Endothelial cell of umbilical vein (primary cell): ENCODE results near the gene DKK3. TPM values are rescaled to one million over a fixed set of nuclear protein-coding genes. Genes with fewer than 3 reads are reported as not detected.

Experiments
- BruUV-seq: library from RNA; stranded (reverse); fragments of 400-500 nt; replicated peaks from 2 replicates; lab custom pipeline; 2021; lab: Mats Ljungman, UMichigan
- CTCF ChIA-PET: fragments of 300-600, 350-600 bp; sonication (Branson Sonifier 250); formaldehyde crosslinking; loops from one replicate; lab custom pipeline; 2021; ENCODE audit warnings: antibody characterized with exemption, inconsistent platforms; lab: Charles Lee
- POLR2A ChIA-PET: fragments of 300-600, 350-600 bp; sonication (Branson Sonifier 250); formaldehyde crosslinking; loops from one replicate; lab custom pipeline; 2021; ENCODE audit warnings: antibody characterized with exemption, inconsistent platforms; lab: Charles Lee
- DNase-seq: peaks from one replicate; pipeline ENCODE4 v3.0.0-alpha.2; 2011; ENCODE audit warnings: low read depth, low spot score
- FAIRE-seq: peaks from 2 replicates; lab custom pipeline; 2011; peaks lifted over from hg19 to GRCh38; lab: Jason Lieb, UNC
- H2AFZ ChIP-seq: 2 replicates; pipeline ENCODE4 v1.6.0; 2012; ENCODE audit warnings: low read depth, low read length, control low read depth, inconsistent platforms
- H3K27ac ChIP-seq: 2 replicates; pipeline ENCODE4 v1.5.1; 2011; ENCODE audit warnings: low read depth, mild to moderate bottlenecking, control low read depth, low read length, moderate library complexity; ENCODE audit not compliant: insufficient read depth
- H3K27me3 ChIP-seq, 2 experiments: 2 replicates each; pipeline versions ENCODE4 v1.6.0 to v1.6.1; 2011; ENCODE audit warnings: low read length in 2 of 2, mixed read lengths in 1 of 2; ENCODE audit not compliant: control insufficient read depth in 2 of 2, insufficient read depth in 2 of 2
- H3K36me3 ChIP-seq, 2 experiments: 2 replicates in 1 of 2; 3 replicates in 1 of 2; pipeline ENCODE4 v1.5.1; 2011; ENCODE audit warnings: low read length in 2 of 2, mild to moderate bottlenecking in 1 of 2, moderate library complexity in 1 of 2; ENCODE audit not compliant: control insufficient read depth in 2 of 2, insufficient read depth in 2 of 2; ENCODE audit errors: extremely low read depth in 1 of 2
- H3K4me1 ChIP-seq: 3 replicates; pipeline ENCODE4 v1.5.1; 2011; ENCODE audit warnings: mild to moderate bottlenecking, low read length; ENCODE audit not compliant: control insufficient read depth, insufficient read depth; ENCODE audit errors: extremely low read depth
- H3K4me2 ChIP-seq: 2 replicates; pipeline ENCODE4 v1.6.1; 2011; ENCODE audit warnings: low read length, control low read depth, mixed read lengths; ENCODE audit not compliant: insufficient read depth
- H3K4me3 ChIP-seq, 3 experiments: fragments of 200-600 bp in 1 of 3; sonication (generic), shearing (Covaris generic) in 1 of 3; replicated peaks in 1 of 3; 2 replicates each; pipeline ENCODE4 v1.5.1; 2011 to 2016; ENCODE audit warnings: control low read depth in 3 of 3, low read length in 3 of 3, mild to moderate bottlenecking in 2 of 3, inconsistent platforms in 1 of 3, low read depth in 1 of 3, moderate library complexity in 1 of 3; ENCODE audit not compliant: insufficient read depth in 1 of 3
- H3K79me2 ChIP-seq: 2 replicates; pipeline ENCODE4 v1.6.0; 2012; ENCODE audit warnings: low read length, inconsistent platforms; ENCODE audit not compliant: control insufficient read depth, insufficient read depth
- H3K9ac ChIP-seq: replicated peaks from 2 replicates; pipeline ENCODE3; 2011; ENCODE audit warnings: low read length, control low read depth; ENCODE audit not compliant: insufficient read depth; ENCODE audit errors: extremely low read depth
- H3K9me1 ChIP-seq: replicated peaks from 3 replicates; pipeline ENCODE4 v1.6.0; 2011; ENCODE audit warnings: mild to moderate bottlenecking, low read length; ENCODE audit not compliant: control insufficient read depth, insufficient read depth; ENCODE audit errors: extremely low read depth
- H3K9me3 ChIP-seq: replicated peaks from 2 replicates; pipeline ENCODE4 v1.5.1; 2012; ENCODE audit warnings: low read length, inconsistent platforms; ENCODE audit not compliant: control insufficient read depth, insufficient read depth
- H4K20me1 ChIP-seq: replicated peaks from 2 replicates; pipeline ENCODE3; 2011; ENCODE audit warnings: mild to moderate bottlenecking, low read length; ENCODE audit not compliant: control insufficient read depth, insufficient read depth; ENCODE audit errors: extremely low read depth
- FOS ChIP-seq: IDR thresholded peaks from 2 replicates; pipeline ENCODE4 v1.6.1; 2011; ENCODE audit warnings: mild to moderate bottlenecking, low read length, moderate library complexity, borderline replicate concordance; ENCODE audit not compliant: insufficient read depth
- GATA2 ChIP-seq: IDR thresholded peaks from 2 replicates; pipeline ENCODE4 v1.7.0; 2011; ENCODE audit warnings: low read depth, mild to moderate bottlenecking, moderate library complexity, mixed read lengths, low read length; ENCODE audit not compliant: insufficient read length, insufficient read depth
- JUN ChIP-seq: IDR thresholded peaks from 2 replicates; pipeline ENCODE4 v1.6.1; 2011; ENCODE audit warnings: borderline replicate concordance, low read depth; ENCODE audit not compliant: insufficient read length, insufficient read depth
- MAX ChIP-seq: IDR thresholded peaks from 2 replicates; pipeline ENCODE4 v1.6.1; 2011; ENCODE audit not compliant: insufficient read depth, insufficient read length
- MYC ChIP-seq: IDR thresholded peaks from one replicate; pipeline ENCODE4 v1.6.1; 2011; ENCODE audit warnings: mild to moderate bottlenecking, low read depth, low read length
- POLR2A ChIP-seq: IDR thresholded peaks from 2 replicates; pipeline ENCODE4 v1.6.1; 2012; ENCODE audit warnings: low read depth, mild to moderate bottlenecking, control low read depth, low read length
- POLR2AphosphoS5 ChIP-seq: IDR thresholded peaks from 2 replicates; pipeline ENCODE4 v1.6.1; 2012; ENCODE audit warnings: low read depth, mild to moderate bottlenecking, control low read depth, low read length, moderate library complexity; ENCODE audit not compliant: insufficient read depth
- dilution Hi-C: fragments of 300-500 bp; cut with MboI; formaldehyde crosslinking; loops from one replicate; pipeline ENCODE4 v1.15.0; 2019; ENCODE audit warnings: low sequenced_read_pairs; ENCODE audit not compliant: extremely low pct_ligation_motif_present
- intact Hi-C: fragments of 100-400 bp; cut with micrococcal nuclease; formaldehyde crosslinking; loops from one replicate; pipeline ENCODE4 v1.10.0; 2022
- polyA plus RNA-seq, 4 experiments: library from polyadenylated mRNA; depleted of rRNA in 3 of 4; stranded (reverse) in 3 of 4; unstranded in 1 of 4; fragments of >200 nt; gene quantifications; 2 replicates each; pipeline versions ENCODE4 v1.2.1 to v1.2.3, GENCODE V29; 2011 to 2012; ENCODE audit warnings: missing spikeins in 1 of 4
- total RNA-seq: library from RNA; stranded (reverse); gene quantifications from 2 replicates; pipeline ENCODE4 v1.2.3, GENCODE V29; 2021
- TF ChIP-seq, protein P1 (sequence below), 2 donors: IDR thresholded peaks; 1 replicate in 1 of 2; 2 replicates in 1 of 2; pipeline ENCODE4 v1.5.1; 2011; ENCODE audit warnings: low read length in 2 of 2, mild to moderate bottlenecking in 2 of 2, moderate library complexity in 2 of 2, control low read depth in 1 of 2, inconsistent platforms in 1 of 2, low read depth in 1 of 2; ENCODE audit not compliant: insufficient read depth in 1 of 2; ENCODE audit errors: extremely low read depth in 1 of 2

DKK3 gene
- total and polyA plus RNA-seq, 2 donors (not counting 3 experiments of a cell fraction or from before 2014, with no cell fraction given): 131 to 335 TPM

DNA sequence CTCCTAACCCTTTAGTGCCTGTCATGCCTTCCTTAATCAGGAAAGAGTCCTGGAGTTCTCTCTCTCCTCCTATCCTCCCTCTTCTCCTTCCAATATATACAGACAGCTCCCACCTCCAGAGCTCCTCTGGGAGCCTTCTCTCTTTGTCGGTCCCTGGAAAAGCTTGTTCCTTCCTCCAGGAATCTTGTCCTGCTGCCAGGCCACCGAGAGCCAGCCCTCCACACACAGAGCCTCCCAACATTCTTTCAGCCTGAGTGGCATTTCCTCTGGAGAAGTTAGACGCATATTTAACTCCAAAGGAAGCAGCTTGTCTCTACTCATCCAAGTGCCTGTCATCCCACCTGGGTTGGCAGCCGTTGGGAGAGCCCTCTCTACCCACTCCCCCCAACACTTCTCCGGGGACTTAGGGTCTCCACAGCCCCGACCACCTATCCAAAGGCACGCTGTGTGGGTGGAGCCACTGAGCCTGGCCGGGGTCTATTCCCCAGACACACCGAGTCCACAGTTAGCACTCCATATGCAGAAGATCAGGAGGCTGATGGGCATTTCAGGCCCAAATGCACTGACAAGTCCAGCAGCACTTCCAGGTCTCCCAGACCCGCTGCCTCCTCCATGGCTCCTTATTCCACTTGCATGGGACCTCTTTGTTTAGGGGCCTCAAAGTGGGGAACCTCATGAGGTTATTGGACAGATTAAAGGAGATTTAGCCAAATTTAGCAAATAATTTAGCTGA, 31.1 kb downstream of the DKK3 start:
- Histone ChIP-seq H3K27ac (peak overlapping the region; percentile 95), H3K4me3 (no peak overlapping the region), H3K4me1 (peaks cover 55% of the 10 kb centered on the region), H3K79me2 (no peaks in the 10 kb centered on the region), H3K4me2 (peak overlapping the region; percentile 44), H3K9me1 (no peaks in the 10 kb centered on the region), H3K27me3 (no peaks in the 10 kb centered on the region), H3K36me3 (no peaks in the 10 kb centered on the region), H3K9ac (peak overlapping the region; percentile 70), H2AFZ (no peak overlapping the region), H3K9me3 (no peaks in the 10 kb centered on the region), H4K20me1 (no peaks in the 10 kb centered on the region)
- dilution Hi-C loops (no loop called here), intact Hi-C loops (loop anchor here (1.0 to 10.0 kb wide), 7 partner anchors 31 to 1170 kb away; partner anchors contain the start of genes DKK3 and EIF4G2)
- ChIA-PET POLR2A (interaction anchor here (0.6 to 1.2 kb wide), 5 partner anchors 10 to 1168 kb away, joined by 3 to 7 read pairs (median 5); partner anchors contain the start of genes DKK3 and EIF4G2), CTCF (interaction anchor here (0.7 to 4.0 kb wide), 19 partner anchors 9 to 1168 kb away, joined by 3 to 31 read pairs (median 5); partner anchors contain the start of genes DKK3 and EIF4G2)
- BruUV-seq: TSS peak; percentile 72
- no peak for TF ChIP-seq GATA2
- TF ChIP-seq MYC: no peak
- TF ChIP-seq FOS: peak; percentile 75
- TF ChIP-seq POLR2AphosphoS5: peak; percentile 94
- peak; percentile 51 for TF ChIP-seq POLR2A
- TF ChIP-seq MAX: no peak
- TF ChIP-seq, protein P1, sequence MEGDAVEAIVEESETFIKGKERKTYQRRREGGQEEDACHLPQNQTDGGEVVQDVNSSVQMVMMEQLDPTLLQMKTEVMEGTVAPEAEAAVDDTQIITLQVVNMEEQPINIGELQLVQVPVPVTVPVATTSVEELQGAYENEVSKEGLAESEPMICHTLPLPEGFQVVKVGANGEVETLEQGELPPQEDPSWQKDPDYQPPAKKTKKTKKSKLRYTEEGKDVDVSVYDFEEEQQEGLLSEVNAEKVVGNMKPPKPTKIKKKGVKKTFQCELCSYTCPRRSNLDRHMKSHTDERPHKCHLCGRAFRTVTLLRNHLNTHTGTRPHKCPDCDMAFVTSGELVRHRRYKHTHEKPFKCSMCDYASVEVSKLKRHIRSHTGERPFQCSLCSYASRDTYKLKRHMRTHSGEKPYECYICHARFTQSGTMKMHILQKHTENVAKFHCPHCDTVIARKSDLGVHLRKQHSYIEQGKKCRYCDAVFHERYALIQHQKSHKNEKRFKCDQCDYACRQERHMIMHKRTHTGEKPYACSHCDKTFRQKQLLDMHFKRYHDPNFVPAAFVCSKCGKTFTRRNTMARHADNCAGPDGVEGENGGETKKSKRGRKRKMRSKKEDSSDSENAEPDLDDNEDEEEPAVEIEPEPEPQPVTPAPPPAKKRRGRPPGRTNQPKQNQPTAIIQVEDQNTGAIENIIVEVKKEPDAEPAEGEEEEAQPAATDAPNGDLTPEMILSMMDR (IDR thresholded peaks at IDR 0.05; ENCODE audit: extremely low read depth in 1 of 2, insufficient read depth in 1 of 2, low read depth in 1 of 2, low read length in 2 of 2): no peak
- peak; percentile 88 for TF ChIP-seq JUN
- FAIRE-seq (peak; percentile 100), DNase-seq (peak; percentile 95)
